GM10248 (cell line): Measurements from ENCODE around the gene SHISA8.

Experiments
- CTCF ChIA-PET: fragments of 300-600 bp; sonication (Branson Sonifier 250); formaldehyde crosslinking; extraction: SDS; loops from one replicate; lab custom pipeline; 2021; ENCODE audit warnings: antibody characterized with exemption; lab: Yijun Ruan, JAX
- POLR2A ChIA-PET: fragments of 350-650 bp; sonication (Branson Sonifier 250); formaldehyde crosslinking; extraction: SDS; loops from one replicate; lab custom pipeline; 2020; ENCODE audit warnings: antibody characterized with exemption; lab: Yijun Ruan, JAX
- DNase-seq: peaks from one replicate; pipeline ENCODE4 v3.0.0; 2012; ENCODE audit errors: extremely low spot score
- CTCF ChIP-seq: IDR thresholded peaks from 2 replicates; pipeline ENCODE4 v1.5.1; 2012; ENCODE audit warnings: mild to moderate bottlenecking, low read depth; ENCODE audit errors: extremely low read depth, missing control alignments, control extremely low read depth

The SHISA8 gene

GRCh38 chr22:41916745-41917358 is 2.0 kb upstream of the SHISA8 start:
- DNase-seq: no peak
- ChIA-PET POLR2A (interaction anchor here (0.5 to 3.7 kb wide), 7 partner anchors 8 to 82 kb away, joined by 3 to 14 read pairs (median 6); partner anchors contain the start of gene CENPM), CTCF (interaction anchor here (1.0 to 7.4 kb wide), 6 partner anchors 8 to 219 kb away, joined by 3 to 46 read pairs (median 4); partner anchors contain the start of gene TNFRSF13C)
- TF ChIP-seq CTCF: no peak

- POLR2A ChIA-PET: interaction anchor here (1.0 to 3.7 kb wide), 3 partner anchors 9 to 22 kb away, joined by 4 to 14 read pairs (median 8); no protein-coding TSS in a partner anchor
- CTCF ChIA-PET: interaction anchor here (1.0 to 7.4 kb wide), 5 partner anchors 9 to 219 kb away, joined by 3 to 46 read pairs (median 4); partner anchors contain the start of gene TNFRSF13C
- DNase-seq: no peak
- TF ChIP-seq CTCF: no peak
These were observed 1.1 kb upstream of the SHISA8 start for GRCh38 chr22:41915786-41916493.

- ChIA-PET CTCF (interaction anchor here (1.2 to 7.4 kb wide), 2 partner anchors 10 to 26 kb away, joined by 4 to 46 read pairs; partner anchors contain the start of gene TNFRSF13C), POLR2A (interaction anchor here (0.7 to 3.7 kb wide), 3 partner anchors 10 to 52 kb away, joined by 3 to 14 read pairs (median 4); no protein-coding TSS in a partner anchor)
These were observed 251 bp downstream of the SHISA8 start for GRCh38 chr22:41914611-41915034.

GRCh38 chr22:41913842-41914534 is 886 bp downstream of the SHISA8 start:
- CTCF ChIA-PET: interaction anchor here (1.2 to 7.4 kb wide), 3 partner anchors 11 to 27 kb away, joined by 4 to 46 read pairs (median 11); partner anchors contain the start of gene TNFRSF13C
- no peak for DNase-seq
- POLR2A ChIA-PET: interaction anchor here (1.1 to 3.7 kb wide), 2 partner anchors 11 to 52 kb away, joined by 4 to 14 read pairs; no protein-coding TSS in a partner anchor
- TF ChIP-seq CTCF: peak; percentile 12

More at GRCh38 chr22:41914611-41915034, 251 bp downstream of the SHISA8 start:
- DNase-seq: no peak
- TF ChIP-seq CTCF: no peak

- ChIA-PET CTCF (interaction anchor here (0.8 to 7.4 kb wide), 3 partner anchors 12 to 216 kb away, joined by 4 to 46 read pairs (median 11); partner anchors contain the start of gene TNFRSF13C), POLR2A (interaction anchor here (0.6 to 0.9 kb wide), 4 partner anchors 22 to 1213 kb away, joined by 3 to 6 read pairs (median 4); no protein-coding TSS in a partner anchor)
- DNase-seq: no peak
- no peak for TF ChIP-seq CTCF
These were observed 1.7 kb downstream of the SHISA8 start for GRCh38 chr22:41913040-41913719.
